ENCODE results near the gene NKAIN2.

DNA sequence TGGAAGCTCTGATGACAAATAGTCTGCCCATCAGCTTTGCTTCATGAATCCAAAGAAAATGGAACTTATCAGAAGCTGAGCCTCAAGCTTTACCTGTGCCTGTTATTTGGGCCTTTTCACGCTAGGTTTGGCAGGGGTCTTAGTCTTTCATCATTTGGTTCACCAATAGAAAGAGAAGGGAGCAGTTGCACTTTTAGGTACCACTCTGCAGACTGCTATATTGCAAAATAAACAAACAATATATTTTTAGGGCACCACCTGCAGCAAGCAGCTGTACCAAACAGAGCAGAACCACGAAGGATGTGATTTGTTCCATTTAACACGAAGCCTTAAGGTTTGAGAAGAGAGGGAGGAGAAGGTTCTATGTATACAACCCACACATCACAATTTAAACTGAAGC lies 867.1 kb downstream of the NKAIN2 start:
- TF ChIP-seq, protein P1, sequence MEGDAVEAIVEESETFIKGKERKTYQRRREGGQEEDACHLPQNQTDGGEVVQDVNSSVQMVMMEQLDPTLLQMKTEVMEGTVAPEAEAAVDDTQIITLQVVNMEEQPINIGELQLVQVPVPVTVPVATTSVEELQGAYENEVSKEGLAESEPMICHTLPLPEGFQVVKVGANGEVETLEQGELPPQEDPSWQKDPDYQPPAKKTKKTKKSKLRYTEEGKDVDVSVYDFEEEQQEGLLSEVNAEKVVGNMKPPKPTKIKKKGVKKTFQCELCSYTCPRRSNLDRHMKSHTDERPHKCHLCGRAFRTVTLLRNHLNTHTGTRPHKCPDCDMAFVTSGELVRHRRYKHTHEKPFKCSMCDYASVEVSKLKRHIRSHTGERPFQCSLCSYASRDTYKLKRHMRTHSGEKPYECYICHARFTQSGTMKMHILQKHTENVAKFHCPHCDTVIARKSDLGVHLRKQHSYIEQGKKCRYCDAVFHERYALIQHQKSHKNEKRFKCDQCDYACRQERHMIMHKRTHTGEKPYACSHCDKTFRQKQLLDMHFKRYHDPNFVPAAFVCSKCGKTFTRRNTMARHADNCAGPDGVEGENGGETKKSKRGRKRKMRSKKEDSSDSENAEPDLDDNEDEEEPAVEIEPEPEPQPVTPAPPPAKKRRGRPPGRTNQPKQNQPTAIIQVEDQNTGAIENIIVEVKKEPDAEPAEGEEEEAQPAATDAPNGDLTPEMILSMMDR (optimal IDR thresholded peaks at IDR 0.05 in 1 of 3, IDR thresholded peaks at IDR 0.05 in 1 of 3, conservative IDR thresholded peaks at IDR 0.05 in 1 of 3; ENCODE audit: extremely low read depth in 1 of 3, insufficient read depth in 2 of 3, low read length in 3 of 3), result no peak
- no peak for TF ChIP-seq EZH2 (IDR thresholded peaks at IDR 0.05; ENCODE audit: low read length)
